ENCODE results near the gene TTN.

- TF ChIP-seq TCF7L2 (IDR thresholded peaks at IDR 0.05; ENCODE audit: low read depth, low read length) = no peak
- TF ChIP-seq CTCF (IDR thresholded peaks at IDR 0.05) = no peak
- TF ChIP-seq POLR2AphosphoS5 (IDR thresholded peaks at IDR 0.05; ENCODE audit: low read depth, low read length) = no peak
- no peak for TF ChIP-seq SIN3A (IDR thresholded peaks at IDR 0.05; ENCODE audit: borderline replicate concordance, insufficient read depth, low read depth, low read length)
Measured at GRCh38 chr2:178512484-178512883, 294.7 kb downstream of the TTN start.

Data from Panc1 (cell line).